ENCODE measurements around the gene ACTR3C. TPM values are rescaled to one million over a fixed set of nuclear protein-coding genes. Genes with fewer than 3 reads are reported as not detected.
A peak's percentile ranks its signal among the peaks of the same experiment; 100 is the strongest.
"Not testable (repeated sequence)": the region's sequence is repeated elsewhere in the genome, so short reads cannot be mapped to it uniquely, and the experiment has no call there.

The ACTR3C gene
- total RNA-seq, 1 experiment from 2014 or later, result 26.0 TPM

DNA sequence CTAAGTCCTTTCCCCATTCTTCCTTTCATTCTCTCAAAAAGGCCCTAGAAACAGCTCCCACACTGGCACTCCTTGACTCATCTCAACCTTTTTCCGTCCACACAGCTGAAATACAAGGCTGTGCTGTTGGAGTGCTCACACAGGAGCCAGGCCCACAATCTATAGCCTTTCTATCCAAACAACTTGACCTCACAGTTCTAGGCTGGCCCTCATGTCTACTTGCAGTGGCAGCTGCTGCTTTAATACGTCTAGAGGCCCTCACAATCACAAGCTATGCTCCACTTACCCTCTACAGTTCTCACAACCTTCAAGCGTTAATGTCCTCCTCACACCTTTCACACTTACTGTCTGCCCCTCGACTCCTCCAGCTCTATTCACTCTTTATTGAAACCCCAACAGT is 12.2 kb downstream of the ACTR3C start:
- CTCF ChIA-PET, result no interaction called here
- peaks cover 19% of the 10 kb centered on the region for H3K4me1 Mint-ChIP-seq (ENCODE audit: low read depth, unreplicated experiment)
- intact Hi-C loops (cut with micrococcal nuclease; ENCODE audit: unreplicated experiment), result no loop called here
- no peak overlapping the region for H3K4me3 Mint-ChIP-seq (ENCODE audit: low read depth, unreplicated experiment)
- BruUV-seq (replicated peaks), result no TSS peak
- TF ChIP-seq, protein P1, sequence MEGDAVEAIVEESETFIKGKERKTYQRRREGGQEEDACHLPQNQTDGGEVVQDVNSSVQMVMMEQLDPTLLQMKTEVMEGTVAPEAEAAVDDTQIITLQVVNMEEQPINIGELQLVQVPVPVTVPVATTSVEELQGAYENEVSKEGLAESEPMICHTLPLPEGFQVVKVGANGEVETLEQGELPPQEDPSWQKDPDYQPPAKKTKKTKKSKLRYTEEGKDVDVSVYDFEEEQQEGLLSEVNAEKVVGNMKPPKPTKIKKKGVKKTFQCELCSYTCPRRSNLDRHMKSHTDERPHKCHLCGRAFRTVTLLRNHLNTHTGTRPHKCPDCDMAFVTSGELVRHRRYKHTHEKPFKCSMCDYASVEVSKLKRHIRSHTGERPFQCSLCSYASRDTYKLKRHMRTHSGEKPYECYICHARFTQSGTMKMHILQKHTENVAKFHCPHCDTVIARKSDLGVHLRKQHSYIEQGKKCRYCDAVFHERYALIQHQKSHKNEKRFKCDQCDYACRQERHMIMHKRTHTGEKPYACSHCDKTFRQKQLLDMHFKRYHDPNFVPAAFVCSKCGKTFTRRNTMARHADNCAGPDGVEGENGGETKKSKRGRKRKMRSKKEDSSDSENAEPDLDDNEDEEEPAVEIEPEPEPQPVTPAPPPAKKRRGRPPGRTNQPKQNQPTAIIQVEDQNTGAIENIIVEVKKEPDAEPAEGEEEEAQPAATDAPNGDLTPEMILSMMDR (IDR thresholded peaks at IDR 0.05; ENCODE audit: unreplicated experiment), result no peak
- H3K27ac Mint-ChIP-seq (ENCODE audit: unreplicated experiment), result no peak overlapping the region
- no peak for DNase-seq
- peaks cover 36% of the 10 kb centered on the region for H3K36me3 Mint-ChIP-seq (ENCODE audit: insufficient read depth, unreplicated experiment)
- peaks cover 3% of the 10 kb centered on the region for H3K9me3 Mint-ChIP-seq (ENCODE audit: low read depth, unreplicated experiment)
- H3K27me3 Mint-ChIP-seq (ENCODE audit: unreplicated experiment), result no peaks in the 10 kb centered on the region

DNA sequence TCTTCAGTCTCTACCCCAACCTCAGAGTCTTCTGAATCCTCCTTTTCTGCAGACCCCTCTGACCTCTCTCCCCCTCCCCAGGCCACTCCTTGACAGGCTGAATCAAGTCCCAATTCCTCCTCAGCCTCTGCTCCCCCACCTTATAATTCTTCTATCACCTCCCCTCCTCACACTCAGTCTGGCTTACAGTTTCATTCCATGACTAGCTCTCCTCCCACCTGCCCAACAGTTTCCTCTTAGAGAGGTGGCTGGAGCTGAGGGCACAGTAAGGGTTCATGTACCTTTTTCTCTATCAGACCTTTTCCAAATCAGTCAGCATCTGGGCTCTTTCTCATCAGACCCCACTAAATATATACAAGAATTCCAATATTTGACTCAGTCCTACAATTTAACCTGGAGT is 14.8 kb downstream of the ACTR3C start:
- peaks cover 30% of the 10 kb centered on the region for H3K4me1 Mint-ChIP-seq (ENCODE audit: low read depth, unreplicated experiment)
- no peaks in the 10 kb centered on the region for H3K27me3 Mint-ChIP-seq (ENCODE audit: unreplicated experiment)
- intact Hi-C loops (cut with micrococcal nuclease; ENCODE audit: unreplicated experiment), result no loop called here
- peak overlapping the region; percentile 76 for H3K27ac Mint-ChIP-seq (ENCODE audit: unreplicated experiment)
- no peak for DNase-seq
- CTCF ChIA-PET, result interaction anchor here (0.6 kb wide), 1 partner anchor 617 kb away, joined by 3 read pairs; no protein-coding TSS in a partner anchor
- H3K36me3 Mint-ChIP-seq (ENCODE audit: insufficient read depth, unreplicated experiment), result peaks cover 27% of the 10 kb centered on the region
- peak overlapping the region; percentile 16 for H3K4me3 Mint-ChIP-seq (ENCODE audit: low read depth, unreplicated experiment)
- BruUV-seq (replicated peaks), result no TSS peak
- TF ChIP-seq, protein P1 (IDR thresholded peaks at IDR 0.05; ENCODE audit: unreplicated experiment), result no peak
- peaks cover 7% of the 10 kb centered on the region for H3K9me3 Mint-ChIP-seq (ENCODE audit: low read depth, unreplicated experiment)

DNA sequence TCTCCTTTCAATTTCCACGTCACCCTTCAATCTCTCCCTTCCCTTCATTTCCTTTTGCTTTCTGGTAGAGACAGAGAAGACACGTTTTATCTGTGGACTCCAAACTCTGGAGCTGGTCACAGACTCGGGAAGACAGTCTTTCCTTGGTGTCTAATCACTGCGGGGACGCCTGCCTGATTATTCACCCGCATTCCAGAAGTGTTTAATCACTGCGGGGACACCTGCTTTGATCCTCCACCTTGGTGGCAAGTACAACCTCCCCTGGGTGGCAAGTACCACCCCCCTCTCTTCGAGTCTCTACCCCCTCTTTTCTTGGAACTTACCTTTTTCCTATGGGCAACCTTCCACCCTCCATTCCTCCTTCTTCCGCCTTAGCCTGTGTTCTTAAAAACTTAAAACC is 15.4 kb downstream of the ACTR3C start:
- BruUV-seq (replicated peaks), result no TSS peak
- TF ChIP-seq, protein P1 (IDR thresholded peaks at IDR 0.05; ENCODE audit: unreplicated experiment), result no peak
- Mint-ChIP-seq H3K4me3 (ENCODE audit: low read depth, unreplicated experiment) (peak overlapping the region; percentile 16), H3K27me3 (ENCODE audit: unreplicated experiment) (no peaks in the 10 kb centered on the region), H3K27ac (ENCODE audit: unreplicated experiment) (peak overlapping the region; percentile 76), H3K9me3 (ENCODE audit: low read depth, unreplicated experiment) (peaks cover 7% of the 10 kb centered on the region), H3K4me1 (ENCODE audit: low read depth, unreplicated experiment) (peaks cover 34% of the 10 kb centered on the region), H3K36me3 (ENCODE audit: insufficient read depth, unreplicated experiment) (peaks cover 21% of the 10 kb centered on the region)
- intact Hi-C loops (cut with micrococcal nuclease; ENCODE audit: unreplicated experiment), result no loop called here
- CTCF ChIA-PET, result interaction anchor here (0.6 kb wide), 1 partner anchor 617 kb away, joined by 3 read pairs; no protein-coding TSS in a partner anchor
- no peak for DNase-seq

DNA sequence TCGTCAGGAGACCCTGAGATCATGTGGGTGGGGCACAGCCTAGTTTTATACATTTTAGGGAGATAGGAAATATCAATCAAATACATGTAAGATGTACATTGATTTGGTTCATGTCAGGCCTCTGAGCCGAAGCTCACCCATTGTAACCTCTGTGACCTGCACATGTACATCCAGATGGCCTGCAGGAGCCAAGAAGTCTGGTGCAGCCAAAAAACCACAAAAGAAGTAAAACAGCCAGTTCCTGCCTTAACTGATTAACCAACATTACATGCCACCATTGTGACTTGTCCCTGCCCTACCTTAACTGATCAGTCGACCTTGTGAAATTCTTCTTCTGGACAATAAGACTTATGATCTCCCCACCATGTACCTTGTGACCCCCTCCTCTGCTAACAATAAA is 16.2 kb downstream of the ACTR3C start:
- DNase-seq, result no peak
- CTCF ChIA-PET, result no interaction called here
- Mint-ChIP-seq H3K4me1 (ENCODE audit: low read depth, unreplicated experiment) (peaks cover 39% of the 10 kb centered on the region), H3K9me3 (ENCODE audit: low read depth, unreplicated experiment) (peaks cover 7% of the 10 kb centered on the region), H3K27me3 (ENCODE audit: unreplicated experiment) (no peaks in the 10 kb centered on the region), H3K36me3 (ENCODE audit: insufficient read depth, unreplicated experiment) (peaks cover 18% of the 10 kb centered on the region), H3K27ac (ENCODE audit: unreplicated experiment) (peak overlapping the region; percentile 76), H3K4me3 (ENCODE audit: low read depth, unreplicated experiment) (peak overlapping the region; percentile 16)
- BruUV-seq (replicated peaks), result no TSS peak
- TF ChIP-seq, protein P1 (IDR thresholded peaks at IDR 0.05; ENCODE audit: unreplicated experiment), result no peak
- intact Hi-C loops (cut with micrococcal nuclease; ENCODE audit: unreplicated experiment), result no loop called here

DNA sequence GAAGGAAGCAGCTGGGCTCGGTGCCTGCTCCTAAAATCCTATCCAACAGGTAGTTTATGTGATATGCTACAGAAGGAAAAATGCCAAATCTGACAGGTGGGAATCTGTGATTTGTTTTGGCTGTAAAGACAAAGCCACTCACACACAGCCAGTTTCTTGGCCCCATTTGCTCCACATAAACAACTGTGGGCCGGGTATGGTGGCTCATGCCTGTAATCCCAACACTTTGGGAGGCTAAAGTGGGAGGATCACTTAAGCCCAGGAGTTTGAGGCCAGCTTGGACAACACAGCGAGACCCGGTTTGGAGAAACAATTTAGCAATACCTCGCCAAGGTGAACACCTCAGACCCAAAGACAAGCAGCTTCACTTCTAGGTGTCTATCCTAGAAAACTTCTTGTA is 17.0 kb downstream of the ACTR3C start:
- CTCF ChIA-PET; H3K27me3 Mint-ChIP-seq (ENCODE audit: unreplicated experiment); intact Hi-C loops (cut with micrococcal nuclease; ENCODE audit: unreplicated experiment); BruUV-seq (replicated peaks); H3K4me3 Mint-ChIP-seq (ENCODE audit: low read depth, unreplicated experiment); H3K9me3 Mint-ChIP-seq (ENCODE audit: low read depth, unreplicated experiment); DNase-seq; H3K27ac Mint-ChIP-seq (ENCODE audit: unreplicated experiment): not testable (repeated sequence)
- Mint-ChIP-seq H3K36me3 (ENCODE audit: insufficient read depth, unreplicated experiment) (peaks cover 18% of the 10 kb centered on the region), H3K4me1 (ENCODE audit: low read depth, unreplicated experiment) (peaks cover 39% of the 10 kb centered on the region)

DNA sequence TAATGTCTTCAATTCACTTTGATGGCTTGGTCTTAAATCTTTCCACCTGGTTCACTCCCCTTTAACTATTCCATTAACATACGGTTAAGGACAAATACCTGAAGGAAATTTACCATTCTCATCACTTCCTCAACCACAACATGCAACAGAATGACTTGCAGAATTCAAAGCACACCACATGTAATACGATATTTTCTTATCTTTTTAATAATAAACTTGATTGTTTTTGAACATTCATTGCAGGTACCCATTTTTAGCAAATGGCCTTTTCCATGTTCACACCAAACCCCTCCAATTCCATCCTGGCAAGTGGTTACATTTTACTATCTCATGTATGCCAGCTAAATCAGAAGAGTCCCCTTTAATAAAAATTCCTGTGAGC is 17.5 kb downstream of the ACTR3C start:
- BruUV-seq (replicated peaks); H3K4me3 Mint-ChIP-seq (ENCODE audit: low read depth, unreplicated experiment); DNase-seq; H3K9me3 Mint-ChIP-seq (ENCODE audit: low read depth, unreplicated experiment); intact Hi-C loops (cut with micrococcal nuclease; ENCODE audit: unreplicated experiment); H3K27me3 Mint-ChIP-seq (ENCODE audit: unreplicated experiment); CTCF ChIA-PET: not testable (repeated sequence)
- H3K4me1 Mint-ChIP-seq (ENCODE audit: low read depth, unreplicated experiment), result peaks cover 39% of the 10 kb centered on the region
- H3K36me3 Mint-ChIP-seq (ENCODE audit: insufficient read depth, unreplicated experiment), result peaks cover 18% of the 10 kb centered on the region
- peak overlapping the region; percentile 94 for H3K27ac Mint-ChIP-seq (ENCODE audit: unreplicated experiment)

DNA sequence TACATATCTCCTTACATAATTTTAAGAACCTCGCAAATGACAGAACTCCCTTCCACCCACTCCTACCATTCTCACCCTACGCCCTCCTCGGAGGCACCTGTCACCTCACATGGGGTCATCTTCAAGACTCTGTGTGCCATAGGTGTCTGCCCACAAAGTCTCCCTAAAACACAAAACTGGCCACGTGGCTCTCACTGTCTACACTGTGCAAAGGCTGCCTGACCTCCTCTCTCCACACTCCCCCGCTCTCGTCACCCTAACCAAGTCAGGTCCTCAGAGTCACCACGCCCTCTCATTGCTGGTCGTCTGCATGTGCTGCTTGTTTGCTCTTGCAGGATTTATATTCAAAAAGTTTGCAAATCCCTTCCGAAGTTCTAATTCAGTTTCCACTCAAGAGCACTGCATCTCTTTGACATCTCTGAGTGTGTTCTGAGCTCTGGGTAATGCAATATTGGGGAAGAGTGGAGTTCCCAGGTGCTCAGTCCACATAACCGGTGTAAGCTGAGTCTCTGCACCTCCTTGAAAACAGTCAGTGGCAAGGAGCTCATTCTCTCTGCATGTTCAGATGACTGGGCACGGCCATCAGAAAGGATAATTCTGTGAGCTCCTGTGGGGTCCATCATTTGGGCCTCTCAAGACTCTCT is 18.0 kb downstream of the ACTR3C start:
- CTCF ChIA-PET; DNase-seq; BruUV-seq (replicated peaks); intact Hi-C loops (cut with micrococcal nuclease; ENCODE audit: unreplicated experiment); H3K4me3 Mint-ChIP-seq (ENCODE audit: low read depth, unreplicated experiment); H3K27me3 Mint-ChIP-seq (ENCODE audit: unreplicated experiment); H3K9me3 Mint-ChIP-seq (ENCODE audit: low read depth, unreplicated experiment): not testable (repeated sequence)
- Mint-ChIP-seq H3K27ac (ENCODE audit: unreplicated experiment) (peak overlapping the region; percentile 94), H3K4me1 (ENCODE audit: low read depth, unreplicated experiment) (peaks cover 39% of the 10 kb centered on the region), H3K36me3 (ENCODE audit: insufficient read depth, unreplicated experiment) (peaks cover 18% of the 10 kb centered on the region)

All from Calu3 (cell line).